HepG2 (cell line): ENCODE data around the gene NPHP3. TPM values are rescaled to one million over a fixed set of nuclear protein-coding genes. Genes with fewer than 3 reads are reported as not detected.
A peak's percentile ranks its signal among the peaks of the same experiment; 100 is the strongest.

Experiments used
- ARNT ChIP-seq: fragments of 450-650 bp; IDR thresholded peaks from 2 replicates; pipeline ENCODE4 v1.6.1; 2017
- FOXA1 ChIP-seq, 2 experiments: fragments of 450-650 bp in 1 of 2; sonication (generic) in 1 of 2; formaldehyde crosslinking in 1 of 2; IDR thresholded peaks; 2 replicates each; pipeline versions ENCODE4 v1.4.0 to v1.6.1; 2016 to 2020; ENCODE audit warnings: missing genetic modification reagents in 1 of 2
- FOXA3 ChIP-seq: IDR thresholded peaks from 2 replicates; pipeline ENCODE4 v1.6.1; 2016; ENCODE audit warnings: missing genetic modification reagents, missing compliant biosample characterization
- GATAD2A ChIP-seq: IDR thresholded peaks from 2 replicates; pipeline ENCODE4 v1.6.1; 2016
- JARID2 ChIP-seq: sonication (generic); formaldehyde crosslinking; IDR thresholded peaks from 2 replicates; pipeline ENCODE4 v1.8.1; 2023; ENCODE audit warnings: missing genetic modification reagents, inconsistent platforms; ENCODE audit not compliant: insufficient replicate concordance
- NFRKB ChIP-seq: fragments of 450-650 bp; IDR thresholded peaks from 2 replicates; pipeline ENCODE4 v1.6.1; 2017
- PCBP1 ChIP-seq: fragments of 200-400 bp; formaldehyde crosslinking; IDR thresholded peaks from 2 replicates; pipeline ENCODE4 v1.6.1; 2017; ENCODE audit warnings: mild to moderate bottlenecking, low read depth, low read length, borderline replicate concordance
- SALL2 ChIP-seq: sonication (generic); formaldehyde crosslinking; IDR thresholded peaks from 2 replicates; pipeline ENCODE4 v1.8.1; 2023; ENCODE audit warnings: mild to moderate bottlenecking, missing genetic modification reagents, inconsistent platforms
- SOX13 ChIP-seq, 3 experiments: fragments of 450-650 bp in 1 of 3; sonication (generic) in 1 of 3; formaldehyde crosslinking in 1 of 3; IDR thresholded peaks in 2 of 3; conservative IDR thresholded peaks in 1 of 3; 2 replicates each; pipeline versions ENCODE4 v1.5.0 to v1.6.1; 2016 to 2020; ENCODE audit warnings: antibody characterized with exemption in 1 of 3, mild to moderate bottlenecking in 1 of 3, missing compliant biosample characterization in 1 of 3, missing genetic modification reagents in 1 of 3, moderate library complexity in 1 of 3
- SOX5 ChIP-seq: IDR thresholded peaks from 2 replicates; pipeline ENCODE4 v1.6.1; 2016; ENCODE audit warnings: borderline replicate concordance
- ZFP1 ChIP-seq: IDR thresholded peaks from 2 replicates; pipeline ENCODE4 v1.6.1; 2016
- ZMAT3 ChIP-seq: sonication (generic); formaldehyde crosslinking; conservative IDR thresholded peaks from 2 replicates; pipeline ENCODE4 v1.7.0; 2021; ENCODE audit warnings: missing genetic modification reagents
- ZNF256 ChIP-seq: sonication (generic); formaldehyde crosslinking; conservative IDR thresholded peaks from 2 replicates; pipeline ENCODE4 v1.4.0; 2020; ENCODE audit warnings: missing genetic modification reagents
- ZNF331 ChIP-seq: sonication (generic); formaldehyde crosslinking; IDR thresholded peaks from 2 replicates; pipeline ENCODE4 v1.4.0; 2020; ENCODE audit warnings: missing genetic modification reagents
- ZNF383 ChIP-seq: sonication (generic); formaldehyde crosslinking; IDR thresholded peaks from 2 replicates; pipeline ENCODE4 v1.4.0; 2020; ENCODE audit warnings: missing genetic modification reagents, mild to moderate bottlenecking, borderline replicate concordance
- ZNF484 ChIP-seq: sonication (generic); formaldehyde crosslinking; IDR thresholded peaks from 2 replicates; pipeline ENCODE4 v1.5.1; 2020; ENCODE audit warnings: mild to moderate bottlenecking, low read depth, missing genetic modification reagents, borderline replicate concordance
- ZNF543 ChIP-seq: sonication (generic); formaldehyde crosslinking; IDR thresholded peaks from 2 replicates; pipeline ENCODE4 v1.4.0; 2020; ENCODE audit warnings: mild to moderate bottlenecking, missing genetic modification reagents
- ZNF607 ChIP-seq: sonication (generic); formaldehyde crosslinking; IDR thresholded peaks from 2 replicates; pipeline ENCODE4 v1.5.1; 2020; ENCODE audit warnings: missing genetic modification reagents, mild to moderate bottlenecking, borderline replicate concordance
- ZSCAN21 ChIP-seq: sonication (generic); formaldehyde crosslinking; IDR thresholded peaks from 2 replicates; pipeline ENCODE4 v1.8.0; 2022; ENCODE audit warnings: mild to moderate bottlenecking, missing genetic modification reagents, moderate library complexity, borderline replicate concordance
- polyA plus RNA-seq, 8 experiments: library from polyadenylated mRNA; depleted of rRNA in 3 of 8; stranded (reverse) in 7 of 8; unstranded in 1 of 8; fragments of >200 nt; fragmentation: Illumina TruSeq in 4 of 8; extraction: Trizol in 4 of 8; gene quantifications; 2 replicates each; pipeline versions ENCODE4 v1.2.1 to v1.2.3, GENCODE V29; 2011 to 2016; ENCODE audit warnings: low read depth in 4 of 8, missing spikeins in 1 of 8, mixed read lengths in 1 of 8; ENCODE audit not compliant: insufficient read depth in 1 of 8
- total RNA-seq, 5 experiments: library from RNA; depleted of rRNA; stranded (reverse); fragments of >200 nt; fragmentation: Illumina TruSeq; extraction: Trizol; gene quantifications; 2 replicates each; pipeline ENCODE4 v1.2.3, GENCODE V29; 2016; ENCODE audit warnings: low read depth in 1 of 5
- TF ChIP-seq, protein P1 (sequence below): sonication (generic); formaldehyde crosslinking; IDR thresholded peaks from 2 replicates; pipeline ENCODE4 v1.4.0; 2020; ENCODE audit warnings: mild to moderate bottlenecking, missing genetic modification reagents, borderline replicate concordance
- TF ChIP-seq, protein P2 (sequence below): IDR thresholded peaks from 2 replicates; pipeline ENCODE4 v1.4.0; 2020; ENCODE audit warnings: mild to moderate bottlenecking, missing genetic modification reagents
- TF ChIP-seq, protein P3 (sequence below): sonication (generic); formaldehyde crosslinking; IDR thresholded peaks from 2 replicates; pipeline ENCODE4 v1.8.1; 2023; ENCODE audit warnings: mild to moderate bottlenecking, inconsistent platforms, moderate library complexity, missing genetic modification reagents, borderline replicate concordance
- TF ChIP-seq, protein P4 (sequence below): IDR thresholded peaks from 2 replicates; pipeline ENCODE4 v1.6.1; 2016
- TF ChIP-seq, protein P5 (sequence below): sonication (generic); formaldehyde crosslinking; IDR thresholded peaks from 2 replicates; pipeline ENCODE4 v1.8.0; 2022; ENCODE audit warnings: missing genetic modification reagents, low read depth, mild to moderate bottlenecking, borderline replicate concordance

The NPHP3 gene
- total and polyA plus RNA-seq, 2 of the 13 experiments (the other 11 are each of a cell fraction or from before 2014, with no cell fraction given), result 11.0 to 20.2 TPM

DNA sequence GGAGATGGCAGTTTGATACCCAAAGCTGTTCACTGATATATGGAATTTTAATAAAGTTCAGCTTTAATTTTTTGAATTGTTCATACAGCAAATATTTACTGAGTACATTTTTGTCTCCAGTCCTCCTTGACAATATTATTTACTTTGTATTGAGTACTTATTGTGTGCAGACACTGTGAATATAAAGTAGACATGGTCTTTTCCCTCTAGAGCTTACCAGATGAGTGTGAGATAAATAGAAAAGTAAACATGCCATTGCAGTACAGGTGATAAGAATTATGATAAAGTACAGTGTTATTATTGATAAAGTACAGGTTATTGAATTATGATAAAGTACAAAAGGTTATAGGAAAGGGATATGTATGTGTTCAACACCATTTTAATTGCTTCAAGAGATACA is 60.0 kb downstream of the NPHP3 start (continued):
- TF ChIP-seq SALL2 (CRISPR knock-in tag) (no peak), ZMAT3 (CRISPR knock-in tag) (no peak), SOX5 (CRISPR knock-in tag) (peak; percentile 35; the same call in 1 of the 2 replicates), SOX13 (IDR thresholded peaks at IDR 0.05) (no peak), SOX13 (CRISPR knock-in tag; conservative IDR thresholded peaks at IDR 0.05 in 1 of 2, IDR thresholded peaks at IDR 0.05 in 1 of 2) (peak in 1 of 2 experiments; percentile 72; a peak in 2 of 4 replicates), ARNT (no peak), ZNF331 (CRISPR knock-in tag) (no peak), ZNF256 (CRISPR knock-in tag) (no peak), FOXA1 (IDR thresholded peaks at IDR 0.05) (peak; percentile 10; the same call in 1 of the 2 replicates), FOXA1 (CRISPR knock-in tag; IDR thresholded peaks at IDR 0.05) (no peak), ZNF607 (CRISPR knock-in tag) (no peak), ZNF383 (CRISPR knock-in tag) (no peak), ZFP1 (no peak), NFRKB (no peak), GATAD2A (0 out of 2 replicates have a peak, but pooled peaks have one; percentile 16), ZNF543 (no peak), PCBP1 (no peak), JARID2 (CRISPR knock-in tag) (no peak), ZNF484 (CRISPR knock-in tag) (no peak), ZSCAN21 (CRISPR knock-in tag) (no peak), FOXA3 (CRISPR knock-in tag) (peak; percentile 67)
- TF ChIP-seq, protein P1, sequence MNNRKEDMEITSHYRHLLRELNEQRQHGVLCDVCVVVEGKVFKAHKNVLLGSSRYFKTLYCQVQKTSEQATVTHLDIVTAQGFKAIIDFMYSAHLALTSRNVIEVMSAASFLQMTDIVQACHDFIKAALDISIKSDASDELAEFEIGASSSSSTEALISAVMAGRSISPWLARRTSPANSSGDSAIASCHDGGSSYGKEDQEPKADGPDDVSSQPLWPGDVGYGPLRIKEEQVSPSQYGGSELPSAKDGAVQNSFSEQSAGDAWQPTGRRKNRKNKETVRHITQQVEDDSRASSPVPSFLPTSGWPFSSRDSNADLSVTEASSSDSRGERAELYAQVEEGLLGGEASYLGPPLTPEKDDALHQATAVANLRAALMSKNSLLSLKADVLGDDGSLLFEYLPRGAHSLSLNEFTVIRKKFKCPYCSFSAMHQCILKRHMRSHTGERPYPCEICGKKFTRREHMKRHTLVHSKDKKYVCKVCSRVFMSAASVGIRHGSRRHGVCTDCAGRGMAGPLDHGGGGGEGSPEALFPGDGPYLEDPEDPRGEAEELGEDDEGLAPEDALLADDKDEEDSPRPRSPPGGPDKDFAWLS (CRISPR knock-in tag), result no peak
- TF ChIP-seq, protein P2, sequence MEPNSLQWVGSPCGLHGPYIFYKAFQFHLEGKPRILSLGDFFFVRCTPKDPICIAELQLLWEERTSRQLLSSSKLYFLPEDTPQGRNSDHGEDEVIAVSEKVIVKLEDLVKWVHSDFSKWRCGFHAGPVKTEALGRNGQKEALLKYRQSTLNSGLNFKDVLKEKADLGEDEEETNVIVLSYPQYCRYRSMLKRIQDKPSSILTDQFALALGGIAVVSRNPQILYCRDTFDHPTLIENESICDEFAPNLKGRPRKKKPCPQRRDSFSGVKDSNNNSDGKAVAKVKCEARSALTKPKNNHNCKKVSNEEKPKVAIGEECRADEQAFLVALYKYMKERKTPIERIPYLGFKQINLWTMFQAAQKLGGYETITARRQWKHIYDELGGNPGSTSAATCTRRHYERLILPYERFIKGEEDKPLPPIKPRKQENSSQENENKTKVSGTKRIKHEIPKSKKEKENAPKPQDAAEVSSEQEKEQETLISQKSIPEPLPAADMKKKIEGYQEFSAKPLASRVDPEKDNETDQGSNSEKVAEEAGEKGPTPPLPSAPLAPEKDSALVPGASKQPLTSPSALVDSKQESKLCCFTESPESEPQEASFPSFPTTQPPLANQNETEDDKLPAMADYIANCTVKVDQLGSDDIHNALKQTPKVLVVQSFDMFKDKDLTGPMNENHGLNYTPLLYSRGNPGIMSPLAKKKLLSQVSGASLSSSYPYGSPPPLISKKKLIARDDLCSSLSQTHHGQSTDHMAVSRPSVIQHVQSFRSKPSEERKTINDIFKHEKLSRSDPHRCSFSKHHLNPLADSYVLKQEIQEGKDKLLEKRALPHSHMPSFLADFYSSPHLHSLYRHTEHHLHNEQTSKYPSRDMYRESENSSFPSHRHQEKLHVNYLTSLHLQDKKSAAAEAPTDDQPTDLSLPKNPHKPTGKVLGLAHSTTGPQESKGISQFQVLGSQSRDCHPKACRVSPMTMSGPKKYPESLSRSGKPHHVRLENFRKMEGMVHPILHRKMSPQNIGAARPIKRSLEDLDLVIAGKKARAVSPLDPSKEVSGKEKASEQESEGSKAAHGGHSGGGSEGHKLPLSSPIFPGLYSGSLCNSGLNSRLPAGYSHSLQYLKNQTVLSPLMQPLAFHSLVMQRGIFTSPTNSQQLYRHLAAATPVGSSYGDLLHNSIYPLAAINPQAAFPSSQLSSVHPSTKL (CRISPR knock-in tag), result peak; percentile 49; the same call in 1 of the 2 replicates
- TF ChIP-seq, protein P3, sequence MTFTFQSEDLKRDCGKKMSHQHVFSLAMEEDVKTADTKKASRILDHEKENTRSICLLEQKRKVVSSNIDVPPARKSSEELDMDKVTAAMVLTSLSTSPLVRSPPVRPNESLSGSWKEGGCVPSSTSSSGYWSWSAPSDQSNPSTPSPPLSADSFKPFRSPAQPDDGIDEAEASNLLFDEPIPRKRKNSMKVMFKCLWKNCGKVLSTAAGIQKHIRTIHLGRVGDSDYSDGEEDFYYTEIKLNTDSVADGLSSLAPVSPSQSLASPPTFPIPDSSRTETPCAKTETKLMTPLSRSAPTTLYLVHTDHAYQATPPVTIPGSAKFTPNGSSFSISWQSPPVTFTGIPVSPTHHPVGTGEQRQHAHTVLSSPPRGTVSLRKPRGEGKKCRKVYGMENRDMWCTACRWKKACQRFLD (CRISPR knock-in tag), result no peak
- TF ChIP-seq, protein P4, sequence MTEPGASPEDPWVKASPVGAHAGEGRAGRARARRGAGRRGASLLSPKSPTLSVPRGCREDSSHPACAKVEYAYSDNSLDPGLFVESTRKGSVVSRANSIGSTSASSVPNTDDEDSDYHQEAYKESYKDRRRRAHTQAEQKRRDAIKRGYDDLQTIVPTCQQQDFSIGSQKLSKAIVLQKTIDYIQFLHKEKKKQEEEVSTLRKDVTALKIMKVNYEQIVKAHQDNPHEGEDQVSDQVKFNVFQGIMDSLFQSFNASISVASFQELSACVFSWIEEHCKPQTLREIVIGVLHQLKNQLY, result no peak
- TF ChIP-seq, protein P5, sequence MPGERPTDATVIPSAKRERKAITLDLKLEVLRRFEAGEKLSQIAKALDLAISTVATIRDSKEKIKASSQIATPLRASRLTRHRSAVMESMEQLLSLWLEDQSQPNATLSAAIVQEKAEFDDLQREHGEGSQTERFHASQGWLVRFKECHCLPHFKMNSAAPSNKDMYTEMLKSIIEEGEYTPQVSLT, result no peak
